ENCODE data around the gene BPIFB3. TPM values are rescaled to one million over a fixed set of nuclear protein-coding genes. Genes with fewer than 3 reads are reported as not detected.

The BPIFB3 gene
- total and polyA plus RNA-seq, 2 of the 13 experiments (the other 11 are each of a cell fraction or from before 2014, with no cell fraction given) = 0.09 TPM; not detected in 1

DNA sequence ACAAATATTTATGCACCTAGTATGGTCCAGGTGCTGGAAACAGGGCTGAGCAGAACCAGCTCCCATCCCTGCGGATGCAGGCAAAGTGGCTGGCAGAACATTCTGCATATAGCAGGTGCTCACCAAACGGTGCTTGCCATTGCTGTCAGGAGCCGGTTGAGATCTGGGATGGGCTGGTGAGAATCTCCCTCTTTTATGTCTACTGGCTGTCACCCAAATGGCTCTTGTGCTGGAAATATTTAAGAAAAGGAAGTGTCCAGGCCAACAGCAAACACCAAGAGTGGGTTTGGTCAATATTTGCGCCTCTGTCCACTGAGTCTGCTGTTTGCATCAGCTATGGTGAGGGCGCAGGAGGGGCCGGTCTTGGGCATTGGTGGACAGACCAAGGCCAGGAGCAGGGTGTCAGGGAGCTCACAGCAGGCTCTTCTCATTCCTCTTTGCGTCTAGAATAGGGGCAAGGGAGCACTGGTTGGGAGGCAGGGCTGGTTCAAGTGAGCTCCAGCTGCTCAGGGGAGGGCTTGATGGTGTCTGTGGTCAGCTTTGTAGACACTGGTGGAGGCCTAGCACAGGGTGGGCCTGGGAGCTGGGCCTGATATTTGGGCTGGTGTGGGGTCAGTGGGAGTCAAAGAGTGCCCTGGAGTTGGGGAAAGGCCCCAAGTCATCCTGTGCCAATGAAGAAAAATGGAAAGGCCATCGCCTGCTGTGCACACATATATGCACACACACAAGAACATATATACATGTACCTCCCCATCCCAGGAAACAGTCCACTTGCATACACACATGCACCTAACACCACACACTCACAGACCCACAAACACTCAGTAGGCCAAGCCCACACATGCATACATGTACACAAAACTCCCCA is 47.6 kb upstream of the BPIFB3 start (continued):
- TF ChIP-seq, protein P1, sequence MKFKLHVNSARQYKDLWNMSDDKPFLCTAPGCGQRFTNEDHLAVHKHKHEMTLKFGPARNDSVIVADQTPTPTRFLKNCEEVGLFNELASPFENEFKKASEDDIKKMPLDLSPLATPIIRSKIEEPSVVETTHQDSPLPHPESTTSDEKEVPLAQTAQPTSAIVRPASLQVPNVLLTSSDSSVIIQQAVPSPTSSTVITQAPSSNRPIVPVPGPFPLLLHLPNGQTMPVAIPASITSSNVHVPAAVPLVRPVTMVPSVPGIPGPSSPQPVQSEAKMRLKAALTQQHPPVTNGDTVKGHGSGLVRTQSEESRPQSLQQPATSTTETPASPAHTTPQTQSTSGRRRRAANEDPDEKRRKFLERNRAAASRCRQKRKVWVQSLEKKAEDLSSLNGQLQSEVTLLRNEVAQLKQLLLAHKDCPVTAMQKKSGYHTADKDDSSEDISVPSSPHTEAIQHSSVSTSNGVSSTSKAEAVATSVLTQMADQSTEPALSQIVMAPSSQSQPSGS (CRISPR knock-in tag; IDR thresholded peaks at IDR 0.05) = peak; percentile 91; the same call in 1 of the 2 replicates
- TF ChIP-seq, protein P2, sequence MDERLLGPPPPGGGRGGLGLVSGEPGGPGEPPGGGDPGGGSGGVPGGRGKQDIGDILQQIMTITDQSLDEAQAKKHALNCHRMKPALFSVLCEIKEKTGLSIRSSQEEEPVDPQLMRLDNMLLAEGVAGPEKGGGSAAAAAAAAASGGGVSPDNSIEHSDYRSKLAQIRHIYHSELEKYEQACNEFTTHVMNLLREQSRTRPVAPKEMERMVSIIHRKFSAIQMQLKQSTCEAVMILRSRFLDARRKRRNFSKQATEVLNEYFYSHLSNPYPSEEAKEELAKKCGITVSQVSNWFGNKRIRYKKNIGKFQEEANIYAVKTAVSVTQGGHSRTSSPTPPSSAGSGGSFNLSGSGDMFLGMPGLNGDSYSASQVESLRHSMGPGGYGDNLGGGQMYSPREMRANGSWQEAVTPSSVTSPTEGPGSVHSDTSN (CRISPR knock-in tag; IDR thresholded peaks at IDR 0.05) = no peak; the same call in 1 of the 2 replicates
- TF ChIP-seq, protein P3, sequence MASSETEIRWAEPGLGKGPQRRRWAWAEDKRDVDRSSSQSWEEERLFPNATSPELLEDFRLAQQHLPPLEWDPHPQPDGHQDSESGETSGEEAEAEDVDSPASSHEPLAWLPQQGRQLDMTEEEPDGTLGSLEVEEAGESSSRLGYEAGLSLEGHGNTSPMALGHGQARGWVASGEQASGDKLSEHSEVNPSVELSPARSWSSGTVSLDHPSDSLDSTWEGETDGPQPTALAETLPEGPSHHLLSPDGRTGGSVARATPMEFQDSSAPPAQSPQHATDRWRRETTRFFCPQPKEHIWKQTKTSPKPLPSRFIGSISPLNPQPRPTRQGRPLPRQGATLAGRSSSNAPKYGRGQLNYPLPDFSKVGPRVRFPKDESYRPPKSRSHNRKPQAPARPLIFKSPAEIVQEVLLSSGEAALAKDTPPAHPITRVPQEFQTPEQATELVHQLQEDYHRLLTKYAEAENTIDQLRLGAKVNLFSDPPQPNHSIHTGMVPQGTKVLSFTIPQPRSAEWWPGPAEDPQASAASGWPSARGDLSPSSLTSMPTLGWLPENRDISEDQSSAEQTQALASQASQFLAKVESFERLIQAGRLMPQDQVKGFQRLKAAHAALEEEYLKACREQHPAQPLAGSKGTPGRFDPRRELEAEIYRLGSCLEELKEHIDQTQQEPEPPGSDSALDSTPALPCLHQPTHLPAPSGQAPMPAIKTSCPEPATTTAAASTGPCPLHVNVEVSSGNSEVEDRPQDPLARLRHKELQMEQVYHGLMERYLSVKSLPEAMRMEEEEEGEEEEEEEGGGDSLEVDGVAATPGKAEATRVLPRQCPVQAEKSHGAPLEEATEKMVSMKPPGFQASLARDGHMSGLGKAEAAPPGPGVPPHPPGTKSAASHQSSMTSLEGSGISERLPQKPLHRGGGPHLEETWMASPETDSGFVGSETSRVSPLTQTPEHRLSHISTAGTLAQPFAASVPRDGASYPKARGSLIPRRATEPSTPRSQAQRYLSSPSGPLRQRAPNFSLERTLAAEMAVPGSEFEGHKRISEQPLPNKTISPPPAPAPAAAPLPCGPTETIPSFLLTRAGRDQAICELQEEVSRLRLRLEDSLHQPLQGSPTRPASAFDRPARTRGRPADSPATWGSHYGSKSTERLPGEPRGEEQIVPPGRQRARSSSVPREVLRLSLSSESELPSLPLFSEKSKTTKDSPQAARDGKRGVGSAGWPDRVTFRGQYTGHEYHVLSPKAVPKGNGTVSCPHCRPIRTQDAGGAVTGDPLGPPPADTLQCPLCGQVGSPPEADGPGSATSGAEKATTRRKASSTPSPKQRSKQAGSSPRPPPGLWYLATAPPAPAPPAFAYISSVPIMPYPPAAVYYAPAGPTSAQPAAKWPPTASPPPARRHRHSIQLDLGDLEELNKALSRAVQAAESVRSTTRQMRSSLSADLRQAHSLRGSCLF (CRISPR knock-in tag; IDR thresholded peaks at IDR 0.05; ENCODE audit: borderline replicate concordance) = no peak
- TF ChIP-seq, protein P4, sequence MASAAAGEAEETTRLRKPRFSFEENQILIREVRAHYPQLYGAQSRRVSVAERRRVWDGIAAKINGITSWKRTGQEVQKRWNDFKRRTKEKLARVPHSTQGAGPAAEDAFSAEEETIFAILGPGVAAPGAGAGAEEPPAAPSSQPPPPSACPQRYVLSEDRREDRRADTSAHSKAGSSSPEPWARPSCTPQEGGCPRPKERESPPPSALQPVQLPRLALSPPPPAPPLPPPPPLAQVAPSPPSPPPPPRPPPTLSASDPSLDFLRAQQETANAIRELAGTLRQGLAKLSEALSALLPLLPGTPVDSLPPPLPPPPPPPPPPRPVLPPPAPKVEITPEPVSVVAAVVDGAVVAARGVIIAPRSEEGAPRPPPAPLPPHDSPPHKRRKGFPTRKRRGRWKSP (CRISPR knock-in tag; IDR thresholded peaks at IDR 0.05) = peak; percentile 97
- TF ChIP-seq KLF16 (CRISPR knock-in tag; IDR thresholded peaks at IDR 0.05) (peak; percentile 64 to 95; a peak in 3 of 4 replicates), KDM2A (CRISPR knock-in tag; IDR thresholded peaks at IDR 0.05; ENCODE audit: borderline replicate concordance, low read depth) (peak; percentile 84; the same call in 1 of the 2 replicates), ZNF644 (CRISPR knock-in tag; IDR thresholded peaks at IDR 0.05; ENCODE audit: low read depth) (peak; percentile 100), NFIC (IDR thresholded peaks at IDR 0.05; ENCODE audit: low read length) (peak; percentile 90), PCBP2 (optimal IDR thresholded peaks at IDR 0.05; ENCODE audit: low read depth, low read length, poor library complexity, severe bottlenecking) (no peak), EP300 (IDR thresholded peaks at IDR 0.05; ENCODE audit: low read depth in 2 of 2, low read length in 2 of 2) (peak in 1 of 2 experiments; percentile 97; a peak in 2 of 4 replicates), EP300 (CRISPR knock-in tag; IDR thresholded peaks at IDR 0.05; ENCODE audit: borderline replicate concordance) (peak; percentile 96), ZNF232 (CRISPR knock-in tag; IDR thresholded peaks at IDR 0.05; ENCODE audit: borderline replicate concordance) (peak; percentile 75; the same call in 1 of the 2 replicates), HDAC6 (IDR thresholded peaks at IDR 0.05; ENCODE audit: low read depth, low read length) (no peak), FOXJ3 (CRISPR knock-in tag; IDR thresholded peaks at IDR 0.05; ENCODE audit: borderline replicate concordance) (peak; percentile 74; the same call in 1 of the 2 replicates), MAFG (CRISPR knock-in tag; IDR thresholded peaks at IDR 0.05) (no peak)
- TF ChIP-seq, protein P5, sequence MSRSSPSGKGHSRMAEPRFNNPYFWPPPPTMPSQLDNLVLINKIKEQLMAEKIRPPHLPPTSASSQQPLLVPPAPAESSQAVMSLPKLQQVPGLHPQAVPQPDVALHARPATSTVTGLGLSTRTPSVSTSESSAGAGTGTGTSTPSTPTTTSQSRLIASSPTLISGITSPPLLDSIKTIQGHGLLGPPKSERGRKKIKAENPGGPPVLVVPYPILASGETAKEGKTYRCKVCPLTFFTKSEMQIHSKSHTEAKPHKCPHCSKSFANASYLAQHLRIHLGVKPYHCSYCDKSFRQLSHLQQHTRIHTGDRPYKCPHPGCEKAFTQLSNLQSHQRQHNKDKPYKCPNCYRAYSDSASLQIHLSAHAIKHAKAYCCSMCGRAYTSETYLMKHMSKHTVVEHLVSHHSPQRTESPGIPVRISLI (CRISPR knock-in tag; IDR thresholded peaks at IDR 0.05; ENCODE audit: borderline replicate concordance) = peak; percentile 62; the same call in 1 of the 2 replicates
- TF ChIP-seq, protein P6, sequence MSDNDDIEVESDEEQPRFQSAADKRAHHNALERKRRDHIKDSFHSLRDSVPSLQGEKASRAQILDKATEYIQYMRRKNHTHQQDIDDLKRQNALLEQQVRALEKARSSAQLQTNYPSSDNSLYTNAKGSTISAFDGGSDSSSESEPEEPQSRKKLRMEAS (IDR thresholded peaks at IDR 0.05) = peak; percentile 91
